Ovary (tissue), 9 donors: ENCODE measurements around the gene PTPRK. TPM values are rescaled to one million over a fixed set of nuclear protein-coding genes. Genes with fewer than 3 reads are reported as not detected.

Experiments used
- DNase-seq, 5 donors: peaks; one replicate each; pipeline ENCODE4 v3.0.0-alpha.2; 2019 to 2020
- H3K27ac ChIP-seq, 2 donors: fragments of 200-600 bp; one replicate each; pipeline versions ENCODE4 v1.5.1 to v1.8.0; 2019 to 2022
- H3K27me3 ChIP-seq: fragments of 200-600 bp; one replicate; pipeline ENCODE4 v1.8.0; 2022
- H3K36me3 ChIP-seq: fragments of 200-600 bp; sonication (generic); one replicate; pipeline ENCODE4 v1.5.1; 2019
- H3K4me1 ChIP-seq: one replicate; pipeline ENCODE4 v1.8.1; 2013; ENCODE audit warnings: mild to moderate bottlenecking, moderate library complexity; ENCODE audit not compliant: insufficient read depth
- H3K4me3 ChIP-seq: fragments of 200-600 bp; sonication (generic); one replicate; pipeline ENCODE4 v1.5.1; 2017
- H3K9me3 ChIP-seq, 2 donors: fragments of 200-600 bp in 1 of 2; sonication (generic) in 1 of 2; one replicate each; pipeline versions ENCODE4 v1.5.1 to v1.8.1; 2013 to 2019; ENCODE audit warnings: mild to moderate bottlenecking in 1 of 2, moderate library complexity in 1 of 2
- EP300 ChIP-seq: sonication (generic); formaldehyde crosslinking; IDR thresholded peaks from one replicate; pipeline ENCODE4 v1.6.1; 2017; ENCODE audit warnings: antibody characterized with exemption
- POLR2A ChIP-seq: fragments of 450-650 bp; IDR thresholded peaks from one replicate; pipeline ENCODE4 v1.6.1; 2017; ENCODE audit warnings: antibody characterized with exemption, mild to moderate bottlenecking, moderate library complexity
- WGBS, 3 donors: extraction: QIAGEN DNeasy Blood & Tissue Kit in 1 of 3; methylation state at CpG; one replicate each; pipeline versions ENCODE4 v1.1.5 to v1.1.7; 2013 to 2017; 5-methylcytosine and 5-hydroxymethylcytosine counted together
- intact Hi-C, 4 donors: fragments of 100-400 bp; cut with DNase I; formaldehyde crosslinking; loops; one replicate each; pipeline versions ENCODE4 v1.11.0 to v1.15.1; 2022 to 2023
- polyA plus RNA-seq, 2 donors: library from polyadenylated mRNA; stranded (reverse); fragments of 200-250 nt in 1 of 2; fragments of 350-450 nt in 1 of 2; fragmentation: Illumina TruSeq in 1 of 2; extraction: RNeasy Lipid Tissue Mini Kit (QIAGEN cat#74804) in 1 of 2; gene quantifications; one replicate each; pipeline ENCODE4 v1.2.3, GENCODE V29; 2013 to 2014
- total RNA-seq, 7 donors: library from RNA; depleted of rRNA in 2 of 7; stranded (reverse); fragments of >200 nt in 2 of 7; fragmentation: NEBNext Ultra II Directional in 3 of 7; extraction: Animal tissue kit (Norgen Biotek cat#: 25700) in 3 of 7; gene quantifications; one replicate each; pipeline versions ENCODE4 v1.1.0 to v1.2.4, GENCODE V29; 2016 to 2023
- TF ChIP-seq, protein P1 (sequence below), 3 donors: fragments of 450-650 bp in 2 of 3; fragments of 200-600 bp in 1 of 3; IDR thresholded peaks; one replicate each; pipeline versions ENCODE4 v1.5.1 to v1.8.0; 2016 to 2022; ENCODE audit warnings: antibody characterized with exemption in 3 of 3, mild to moderate bottlenecking in 1 of 3
- donor health status: DM: no; HTN: no; CAD: no; lungs with moderate emphysema.
- donor health status: DM: no; HTN: no; CAD: no.
- donor health status: Bipolar disorder and iron deficiency.
- donor health status: DM: yes; HTN: yes; CAD: no.
- donor health status: DM: no; HTN: no; CAD: no.
- donor health status: DM: yes; HTN: yes; CAD: no.

The PTPRK gene
- total and polyA plus RNA-seq, 9 donors, result 24.0 to 50.7 (median 44.1) TPM

- no peak for DNase-seq
- Histone ChIP-seq H3K36me3 (no peaks in the 10 kb centered on the region), H3K27ac (no peak overlapping the region), H3K27me3 (no peaks in the 10 kb centered on the region), H3K4me1 (no peaks in the 10 kb centered on the region), H3K9me3 (no peaks in the 10 kb centered on the region), H3K4me3 (no peak overlapping the region)
- TF ChIP-seq, protein P1, sequence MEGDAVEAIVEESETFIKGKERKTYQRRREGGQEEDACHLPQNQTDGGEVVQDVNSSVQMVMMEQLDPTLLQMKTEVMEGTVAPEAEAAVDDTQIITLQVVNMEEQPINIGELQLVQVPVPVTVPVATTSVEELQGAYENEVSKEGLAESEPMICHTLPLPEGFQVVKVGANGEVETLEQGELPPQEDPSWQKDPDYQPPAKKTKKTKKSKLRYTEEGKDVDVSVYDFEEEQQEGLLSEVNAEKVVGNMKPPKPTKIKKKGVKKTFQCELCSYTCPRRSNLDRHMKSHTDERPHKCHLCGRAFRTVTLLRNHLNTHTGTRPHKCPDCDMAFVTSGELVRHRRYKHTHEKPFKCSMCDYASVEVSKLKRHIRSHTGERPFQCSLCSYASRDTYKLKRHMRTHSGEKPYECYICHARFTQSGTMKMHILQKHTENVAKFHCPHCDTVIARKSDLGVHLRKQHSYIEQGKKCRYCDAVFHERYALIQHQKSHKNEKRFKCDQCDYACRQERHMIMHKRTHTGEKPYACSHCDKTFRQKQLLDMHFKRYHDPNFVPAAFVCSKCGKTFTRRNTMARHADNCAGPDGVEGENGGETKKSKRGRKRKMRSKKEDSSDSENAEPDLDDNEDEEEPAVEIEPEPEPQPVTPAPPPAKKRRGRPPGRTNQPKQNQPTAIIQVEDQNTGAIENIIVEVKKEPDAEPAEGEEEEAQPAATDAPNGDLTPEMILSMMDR (IDR thresholded peaks at IDR 0.05), result no peak
- TF ChIP-seq EP300 (no peak), POLR2A (no peak)
- intact Hi-C loops, result no loop called here
- WGBS, 3 donors, result 94 to 97% (median 96%) methylated on average over 11 of the region's 11 CpGs
Observed at GRCh38 chr6:128067446-128068118, 452.8 kb downstream of the PTPRK start.

DNA sequence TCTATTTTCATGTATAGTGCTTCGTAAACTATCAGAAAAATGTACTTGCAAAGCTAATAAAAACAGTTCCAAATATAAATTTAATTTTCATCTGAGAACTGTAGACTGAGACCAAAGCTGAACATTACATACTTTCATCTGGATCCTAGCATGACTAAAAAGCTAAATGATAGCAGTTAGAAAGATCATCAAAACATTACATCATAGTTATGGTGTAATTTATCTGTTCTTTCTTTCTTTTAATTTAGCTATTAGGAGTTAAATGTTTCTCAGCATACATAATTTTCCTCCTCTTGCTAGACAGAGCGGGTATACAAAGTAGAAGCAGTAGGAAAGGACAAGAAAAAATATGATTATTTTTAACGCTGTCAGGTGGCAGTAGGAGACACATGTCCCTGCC lies 455.3 kb downstream of the PTPRK start:
- 97% methylated on average over 3 of the region's 3 CpGs for WGBS, 3 donors
- no peaks in the 10 kb centered on the region for H3K4me1 ChIP-seq
- intact Hi-C loops, result no loop called here
- no peaks in the 10 kb centered on the region for H3K9me3 ChIP-seq
- no peak overlapping the region for H3K27ac ChIP-seq
- H3K4me3 ChIP-seq, result no peak overlapping the region
- no peaks in the 10 kb centered on the region for H3K36me3 ChIP-seq
- TF ChIP-seq EP300 (no peak), POLR2A (no peak)
- TF ChIP-seq, protein P1 (IDR thresholded peaks at IDR 0.05), result no peak
- DNase-seq, result no peak
- no peaks in the 10 kb centered on the region for H3K27me3 ChIP-seq

DNA sequence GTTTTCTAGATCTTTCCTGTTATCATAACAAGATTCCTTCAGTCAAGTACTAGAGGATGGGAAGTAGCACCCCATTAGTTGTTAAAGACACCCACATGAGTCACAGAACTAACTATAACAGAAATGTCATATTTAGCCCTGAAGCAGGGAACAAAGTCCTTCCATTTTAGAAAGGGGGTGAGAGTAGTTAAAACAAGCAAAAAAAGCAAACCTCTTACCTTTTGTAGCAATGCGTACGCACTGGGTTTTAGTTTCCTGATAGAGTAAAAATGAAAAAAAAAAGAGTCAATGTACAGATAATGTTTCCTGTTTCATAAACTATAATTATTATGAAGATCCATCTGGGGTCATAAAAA lies 455.9 kb downstream of the PTPRK start:
- TF ChIP-seq, protein P1 (IDR thresholded peaks at IDR 0.05), result no peak
- TF ChIP-seq EP300, result no peak
- TF ChIP-seq POLR2A, result no peak
- no peak overlapping the region for H3K4me3 ChIP-seq
- DNase-seq, result no peak
- intact Hi-C loops, result no loop called here
- H3K36me3 ChIP-seq, result no peaks in the 10 kb centered on the region
- H3K4me1 ChIP-seq, result no peaks in the 10 kb centered on the region
- H3K27ac ChIP-seq, result no peak overlapping the region
- no peaks in the 10 kb centered on the region for H3K27me3 ChIP-seq
- 97 to 99% (median 97%) methylated on average over 2 of the region's 2 CpGs for WGBS, 3 donors
- no peaks in the 10 kb centered on the region for H3K9me3 ChIP-seq

GRCh38 chr6:128063850-128064539 lies 456.4 kb downstream of the PTPRK start:
- 83 to 88% (median 88%) methylated on average over 3 of the region's 3 CpGs for WGBS, 3 donors
- Histone ChIP-seq H3K4me1 (no peaks in the 10 kb centered on the region), H3K9me3 (no peaks in the 10 kb centered on the region), H3K27me3 (no peaks in the 10 kb centered on the region), H3K27ac (no peak overlapping the region), H3K4me3 (no peak overlapping the region), H3K36me3 (no peaks in the 10 kb centered on the region)
- no peak for DNase-seq
- intact Hi-C loops, result no loop called here
- TF ChIP-seq EP300 (no peak), POLR2A (no peak)
- TF ChIP-seq, protein P1 (IDR thresholded peaks at IDR 0.05), result no peak
